Transverse colon (tissue), 4 donors: ENCODE measurements around the gene ALDH1A2. TPM values are rescaled to one million over a fixed set of nuclear protein-coding genes. Genes with fewer than 3 reads are reported as not detected.

Experiments
- DNase-seq: peaks from one replicate; pipeline ENCODE4 v3.0.0-alpha.2; 2019
- H3K27ac ChIP-seq, 4 donors: fragments of 200-600 bp; sonication (generic); 2 replicates each; pipeline ENCODE4 v1.5.1; 2016 to 2018; ENCODE audit warnings: inconsistent platforms in 4 of 4
- H3K27me3 ChIP-seq: fragments of 200-600 bp; sonication (generic); 2 replicates; pipeline ENCODE4 v1.5.1; 2017; ENCODE audit warnings: inconsistent platforms
- H3K36me3 ChIP-seq, 4 donors: fragments of 200-600 bp; sonication (generic); 2 replicates each; pipeline ENCODE4 v1.5.1; 2017 to 2019; ENCODE audit warnings: inconsistent platforms in 4 of 4
- H3K4me1 ChIP-seq, 4 donors: fragments of 200-600 bp; sonication (generic); 2 replicates each; pipeline ENCODE4 v1.5.1; 2017 to 2020; ENCODE audit warnings: inconsistent platforms in 4 of 4
- H3K4me3 ChIP-seq, 4 donors: fragments of 200-600 bp; sonication (generic); 1 replicate in 1 of 4; 2 replicates in 3 of 4; pipeline versions ENCODE4 v1.5.1 to v1.6.1; 2017 to 2019; ENCODE audit warnings: inconsistent platforms in 4 of 4
- H3K9me3 ChIP-seq, 2 donors: fragments of 200-600 bp; sonication (generic); 2 replicates each; pipeline ENCODE4 v1.5.1; 2017 to 2019; ENCODE audit warnings: inconsistent platforms in 2 of 2
- EP300 ChIP-seq: sonication (generic); formaldehyde crosslinking; IDR thresholded peaks from one replicate; pipeline ENCODE4 v1.6.1; 2017; ENCODE audit warnings: antibody characterized with exemption, low read depth
- POLR2A ChIP-seq: fragments of 450-650 bp; IDR thresholded peaks from one replicate; pipeline ENCODE4 v1.6.1; 2016; ENCODE audit warnings: antibody characterized with exemption, mild to moderate bottlenecking, moderate library complexity
- POLR2AphosphoS5 ChIP-seq, 3 donors: sonication (generic); formaldehyde crosslinking; IDR thresholded peaks; one replicate each; pipeline ENCODE4 v1.6.1; 2016; ENCODE audit warnings: antibody characterized with exemption in 3 of 3
- WGBS, 2 donors: methylation state at CpG; one replicate each; pipeline ENCODE4 v1.1.5; 2018; ENCODE audit warnings: low coverage in 1 of 2; 5-methylcytosine and 5-hydroxymethylcytosine counted together
- in situ Hi-C, 4 donors: fragments of 200-750 bp; cut with MboI; loops; one replicate each; pipeline versions ENCODE4 v1.15.0 to v1.15.1; 2017; ENCODE audit warnings: low sequenced_read_pairs in 3 of 4, low pct_ligation_motif_present in 1 of 4, low pct_unique_long_range_greater_than_20kb in 1 of 4
- intact Hi-C: fragments of 100-400 bp; cut with DNase I; formaldehyde crosslinking; loops from one replicate; pipeline ENCODE4 v1.15.1; 2023; ENCODE audit warnings: low total_unique reads
- total RNA-seq, 4 donors: library from RNA; depleted of rRNA; stranded (reverse); fragments of >200 nt; gene quantifications; one replicate each; pipeline ENCODE4 v1.1.0, GENCODE V29; 2016
- TF ChIP-seq, protein P1 (sequence below), 5 experiments: fragments of 200-600 bp in 3 of 5; fragments of 450-650 bp in 2 of 5; sonication (generic) in 3 of 5; IDR thresholded peaks; 1 replicate in 2 of 5; 2 replicates in 3 of 5; pipeline ENCODE4 v1.5.1; 2016 to 2017; ENCODE audit warnings: antibody characterized with exemption in 5 of 5, inconsistent platforms in 3 of 5, mild to moderate bottlenecking in 2 of 5, moderate library complexity in 1 of 5

Gene ALDH1A2
- total RNA-seq, 4 donors from 2014 or later = 0.68 to 4.9 (median 1.7) TPM; not detected in 1

DNA sequence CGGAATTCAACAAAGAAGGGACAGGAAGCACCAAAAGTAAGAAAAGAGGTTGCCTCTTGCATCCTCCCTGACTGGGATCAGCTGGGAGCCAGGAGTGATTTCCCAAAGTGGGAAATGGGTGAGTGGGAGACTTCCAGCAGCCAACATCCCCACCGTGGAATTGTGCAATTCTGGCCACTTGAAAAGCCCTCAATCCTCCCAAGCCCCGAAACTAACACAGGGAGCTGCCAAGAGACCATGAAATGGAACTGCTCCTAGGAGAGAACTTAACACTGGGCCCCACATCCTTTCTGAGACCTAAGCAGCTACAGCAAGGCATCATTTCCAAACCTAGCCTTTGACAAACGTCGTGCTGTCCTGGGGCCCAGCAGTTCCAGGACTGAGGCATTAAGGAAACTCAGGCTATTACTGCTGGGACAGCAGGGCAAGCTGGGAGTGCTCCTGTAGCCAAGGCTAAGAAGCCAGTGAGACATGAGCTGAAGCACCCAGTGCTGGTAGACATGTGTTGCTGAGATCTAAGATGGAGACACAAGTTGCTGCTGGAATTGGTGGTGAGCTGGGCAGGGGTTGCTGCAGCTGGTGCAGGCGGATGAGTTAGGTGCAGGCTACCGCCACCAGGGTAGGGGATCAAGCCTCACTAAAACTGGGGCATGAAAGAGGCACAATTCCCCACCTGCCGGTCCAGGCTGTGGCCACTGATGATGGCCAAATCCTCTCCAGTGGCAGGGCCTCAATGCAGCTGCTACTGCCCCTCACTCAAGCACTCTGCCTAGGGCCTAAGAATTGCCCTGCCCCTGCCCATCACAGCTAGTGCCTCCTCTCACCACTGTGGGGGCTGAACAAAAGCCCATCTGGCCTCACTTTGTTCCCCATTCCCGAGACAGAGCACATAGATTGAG lies 43.9 kb downstream of the ALDH1A2 start:
- in situ Hi-C loops (no loop called here), intact Hi-C loops (no loop called here)
- WGBS, 2 donors = 80 to 100% methylated on average over 2 to 9 of the region's 9 CpGs

DNA sequence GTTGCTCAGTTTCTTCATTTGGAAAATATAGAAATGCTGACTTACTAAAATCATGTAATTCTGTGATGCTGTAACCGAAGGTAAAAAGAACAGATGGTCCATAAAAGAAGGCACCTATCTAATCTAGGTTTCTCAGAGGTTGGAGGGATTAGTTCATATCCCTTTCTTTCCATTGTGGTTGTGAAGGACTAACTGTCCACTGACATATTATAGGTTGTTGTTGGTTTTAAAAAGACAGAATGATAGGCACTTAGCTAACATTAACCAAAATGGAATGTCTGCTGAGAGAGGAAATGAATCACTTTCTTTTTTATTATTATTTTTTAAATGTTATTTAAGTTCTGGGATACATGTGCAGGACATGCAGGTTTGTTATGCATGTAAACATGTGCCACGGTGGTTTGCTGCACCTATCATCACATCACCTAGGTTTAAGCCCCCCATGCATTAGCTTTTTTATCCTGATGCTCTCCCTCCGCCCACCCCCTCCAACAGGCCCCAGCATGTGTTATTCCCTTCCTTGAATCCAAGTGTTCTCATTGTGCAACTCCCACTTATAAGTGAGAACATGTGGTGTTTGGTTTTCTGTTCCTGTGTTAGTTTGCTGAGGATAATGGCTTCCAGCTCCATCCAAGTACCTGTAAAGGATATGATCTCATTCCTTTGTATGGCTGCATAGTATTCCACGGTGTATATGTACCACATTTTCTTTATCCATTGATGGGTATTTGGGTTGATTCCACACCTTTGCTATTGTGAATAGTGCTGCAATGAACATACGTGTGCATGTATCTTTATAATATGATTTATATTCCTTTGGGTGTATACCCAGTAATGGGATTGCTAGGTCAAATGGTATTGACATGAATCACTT lies 45.8 kb downstream of the ALDH1A2 start:
- H3K4me1 ChIP-seq = no peaks in the 10 kb centered on the region
- in situ Hi-C loops = no loop called here

More for the DNA sequence above, 43.9 kb downstream of the ALDH1A2 start:
- no peaks in the 10 kb centered on the region for H3K36me3 ChIP-seq
- no peak overlapping the region for H3K4me3 ChIP-seq
- H3K9me3 ChIP-seq = peaks cover 14 to 15% of the 10 kb centered on the region in 2 donors
- no peaks in the 10 kb centered on the region for H3K27me3 ChIP-seq
- no peak overlapping the region for H3K27ac ChIP-seq
- no peak for DNase-seq
- TF ChIP-seq EP300 = no peak
- no peak for TF ChIP-seq POLR2A
- TF ChIP-seq, protein P1, sequence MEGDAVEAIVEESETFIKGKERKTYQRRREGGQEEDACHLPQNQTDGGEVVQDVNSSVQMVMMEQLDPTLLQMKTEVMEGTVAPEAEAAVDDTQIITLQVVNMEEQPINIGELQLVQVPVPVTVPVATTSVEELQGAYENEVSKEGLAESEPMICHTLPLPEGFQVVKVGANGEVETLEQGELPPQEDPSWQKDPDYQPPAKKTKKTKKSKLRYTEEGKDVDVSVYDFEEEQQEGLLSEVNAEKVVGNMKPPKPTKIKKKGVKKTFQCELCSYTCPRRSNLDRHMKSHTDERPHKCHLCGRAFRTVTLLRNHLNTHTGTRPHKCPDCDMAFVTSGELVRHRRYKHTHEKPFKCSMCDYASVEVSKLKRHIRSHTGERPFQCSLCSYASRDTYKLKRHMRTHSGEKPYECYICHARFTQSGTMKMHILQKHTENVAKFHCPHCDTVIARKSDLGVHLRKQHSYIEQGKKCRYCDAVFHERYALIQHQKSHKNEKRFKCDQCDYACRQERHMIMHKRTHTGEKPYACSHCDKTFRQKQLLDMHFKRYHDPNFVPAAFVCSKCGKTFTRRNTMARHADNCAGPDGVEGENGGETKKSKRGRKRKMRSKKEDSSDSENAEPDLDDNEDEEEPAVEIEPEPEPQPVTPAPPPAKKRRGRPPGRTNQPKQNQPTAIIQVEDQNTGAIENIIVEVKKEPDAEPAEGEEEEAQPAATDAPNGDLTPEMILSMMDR (IDR thresholded peaks at IDR 0.05) = no peak
- no peak for TF ChIP-seq POLR2AphosphoS5 (IDR thresholded peaks at IDR 0.05)
- no peaks in the 10 kb centered on the region for H3K4me1 ChIP-seq

DNA sequence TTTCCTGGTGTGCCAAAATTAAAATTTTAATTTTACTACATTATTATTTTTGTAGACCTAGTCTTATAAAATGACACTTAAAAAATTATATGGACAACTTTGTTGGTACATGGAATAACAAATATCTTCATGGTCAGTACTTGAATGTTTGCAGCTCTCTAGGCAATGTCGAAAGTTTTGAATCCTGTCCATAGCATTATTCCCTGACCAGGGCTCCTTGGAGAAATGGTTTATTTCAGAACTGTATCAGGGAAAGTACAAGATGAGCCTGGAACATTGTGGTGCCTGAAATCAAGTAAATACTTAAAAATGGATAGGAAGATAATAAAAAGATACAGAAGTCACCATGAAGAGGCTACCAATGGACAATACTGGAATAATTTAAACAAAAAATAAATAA lies 47.6 kb downstream of the ALDH1A2 start:
- in situ Hi-C loops = no loop called here
- no peaks in the 10 kb centered on the region for H3K4me1 ChIP-seq

More for the DNA sequence above, 45.8 kb downstream of the ALDH1A2 start:
- Histone ChIP-seq H3K36me3 (no peaks in the 10 kb centered on the region), H3K9me3 (no peaks in the 10 kb centered on the region), H3K27me3 (no peaks in the 10 kb centered on the region), H3K4me3 (no peak overlapping the region), H3K27ac (no peak overlapping the region)
- intact Hi-C loops = no loop called here
- 68 to 74% methylated on average over 4 to 5 of the region's 5 CpGs for WGBS, 2 donors
- no peak for DNase-seq
- TF ChIP-seq, protein P1 (IDR thresholded peaks at IDR 0.05) = no peak
- TF ChIP-seq EP300 (no peak), POLR2AphosphoS5 (IDR thresholded peaks at IDR 0.05) (no peak), POLR2A (no peak)

More for the DNA sequence above, 47.6 kb downstream of the ALDH1A2 start:
- peaks cover 8% of the 10 kb centered on the region for H3K27me3 ChIP-seq
- H3K36me3 ChIP-seq = no peaks in the 10 kb centered on the region
- intact Hi-C loops = no loop called here
- no peak overlapping the region for H3K4me3 ChIP-seq
- H3K27ac ChIP-seq = no peak overlapping the region
- 87 to 92% methylated on average over 1 of the region's 1 CpG for WGBS, 2 donors
- TF ChIP-seq POLR2AphosphoS5 (IDR thresholded peaks at IDR 0.05) (no peak), POLR2A (no peak), EP300 (no peak)
- TF ChIP-seq, protein P1 (IDR thresholded peaks at IDR 0.05) = no peak
- DNase-seq = no peak
- no peaks in the 10 kb centered on the region for H3K9me3 ChIP-seq
